ENCODE results near the gene CCDC60.

Gene CCDC60

DNA sequence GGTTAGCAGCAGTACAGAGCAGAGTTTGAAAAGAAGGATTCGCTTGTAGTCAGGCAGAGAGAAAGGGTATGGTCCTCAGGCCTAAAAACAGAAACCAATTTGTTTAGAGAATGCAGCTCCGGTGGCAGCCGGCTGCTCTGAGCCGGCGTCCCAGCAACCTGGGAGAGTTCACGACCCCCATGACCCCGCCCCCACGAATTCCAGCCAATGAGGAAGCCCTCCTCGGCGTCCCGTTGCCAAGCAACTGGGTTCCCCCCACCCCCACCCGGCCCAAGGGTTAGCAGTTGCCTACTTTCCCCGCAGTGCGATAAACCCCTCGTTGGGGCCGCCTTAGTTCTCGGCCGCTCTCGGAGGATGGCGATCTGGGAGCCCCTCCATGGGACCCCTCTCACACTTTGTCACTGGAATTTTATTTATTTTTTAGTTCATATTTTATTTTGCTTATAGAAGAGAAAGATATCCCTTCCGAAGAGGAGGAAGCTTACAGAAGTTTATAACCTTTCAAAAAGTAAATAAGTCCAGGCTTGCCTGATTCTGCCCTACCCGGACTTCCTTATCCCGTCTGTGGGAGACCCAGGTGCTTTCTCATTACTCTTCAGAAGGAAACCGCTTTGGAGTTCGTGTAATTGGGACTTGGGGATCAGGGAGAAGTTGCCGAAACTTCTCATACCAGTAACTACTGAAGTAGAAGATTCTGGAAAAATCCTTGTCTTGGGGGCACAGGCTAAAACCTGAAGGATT is at the start of gene CCDC60:
TSS of gene CCDC60 (plus strand) at position 300 of the 741 bp plus-strand sequence. CDS start 448 bp downstream, outside the sequence.
- Histone ChIP-seq H3K27ac (ENCODE audit: low read depth in 2 of 2, low read length in 2 of 2) (no peak within 1 kb of the TSS), H3K4me1 (ENCODE audit: control insufficient read depth in 2 of 2, insufficient read depth in 2 of 2, low read length in 2 of 2) (no peaks in the 10 kb centered on the region), H3K36me3 (ENCODE audit: control insufficient read depth in 2 of 2, insufficient read depth in 2 of 2, low read length in 2 of 2) (no peaks in the 10 kb centered on the region), H3K4me3 (ENCODE audit: low read length in 2 of 2) (peak within 1 kb of the TSS; percentile 48 to 49), H3K9ac (ENCODE audit: low read depth in 1 of 2, low read length in 2 of 2) (peak within 1 kb of the TSS in 1 of 2 donors; percentile 48), H3K27me3 (ENCODE audit: control insufficient read depth in 2 of 2, insufficient read depth in 2 of 2, low read length in 2 of 2) (peaks cover 0 to 5% of the 10 kb centered on the region in 2 donors), H3K9me3 (ENCODE audit: control insufficient read depth in 2 of 2, low read length in 2 of 2) (no peaks in the 10 kb centered on the region)

- no peaks in the 10 kb centered on the region for H3K36me3 ChIP-seq (ENCODE audit: control insufficient read depth in 2 of 2, insufficient read depth in 2 of 2, low read length in 2 of 2)
Observed at GRCh38 chr12:119288576-119288975, 46.0 kb upstream of the CCDC60 start.

GRCh38 chr12:119292893-119293630 is 41.5 kb upstream of the CCDC60 start:
- no peak overlapping the region for H3K9ac ChIP-seq (ENCODE audit: low read depth in 1 of 2, low read length in 2 of 2)
- no peak overlapping the region for H3K27ac ChIP-seq (ENCODE audit: low read depth in 2 of 2, low read length in 2 of 2)
- H3K27me3 ChIP-seq (ENCODE audit: control insufficient read depth in 2 of 2, insufficient read depth in 2 of 2, low read length in 2 of 2) = no peaks in the 10 kb centered on the region
- no peaks in the 10 kb centered on the region for H3K9me3 ChIP-seq (ENCODE audit: control insufficient read depth in 2 of 2, low read length in 2 of 2)
- no peaks in the 10 kb centered on the region for H3K4me1 ChIP-seq (ENCODE audit: control insufficient read depth in 2 of 2, insufficient read depth in 2 of 2, low read length in 2 of 2)
- no peaks in the 10 kb centered on the region for H3K36me3 ChIP-seq (ENCODE audit: control insufficient read depth in 2 of 2, insufficient read depth in 2 of 2, low read length in 2 of 2)
- no peak overlapping the region for H3K4me3 ChIP-seq (ENCODE audit: low read length in 2 of 2)

More at GRCh38 chr12:119288576-119288975, 46.0 kb upstream of the CCDC60 start:
- H3K9ac ChIP-seq (ENCODE audit: low read depth in 1 of 2, low read length in 2 of 2) = no peak overlapping the region
- no peaks in the 10 kb centered on the region for H3K4me1 ChIP-seq (ENCODE audit: control insufficient read depth in 2 of 2, insufficient read depth in 2 of 2, low read length in 2 of 2)
- H3K27me3 ChIP-seq (ENCODE audit: control insufficient read depth in 2 of 2, insufficient read depth in 2 of 2, low read length in 2 of 2) = no peaks in the 10 kb centered on the region
- no peak overlapping the region for H3K27ac ChIP-seq (ENCODE audit: low read depth in 2 of 2, low read length in 2 of 2)
- no peak overlapping the region for H3K4me3 ChIP-seq (ENCODE audit: low read length in 2 of 2)
- H3K9me3 ChIP-seq (ENCODE audit: control insufficient read depth in 2 of 2, low read length in 2 of 2) = no peaks in the 10 kb centered on the region

- Histone ChIP-seq H3K4me3 (ENCODE audit: low read length in 2 of 2) (no peak overlapping the region), H3K27ac (ENCODE audit: low read depth in 2 of 2, low read length in 2 of 2) (no peak overlapping the region), H3K4me1 (ENCODE audit: control insufficient read depth in 2 of 2, insufficient read depth in 2 of 2, low read length in 2 of 2) (no peaks in the 10 kb centered on the region), H3K27me3 (ENCODE audit: control insufficient read depth in 2 of 2, insufficient read depth in 2 of 2, low read length in 2 of 2) (no peaks in the 10 kb centered on the region), H3K36me3 (ENCODE audit: control insufficient read depth in 2 of 2, insufficient read depth in 2 of 2, low read length in 2 of 2) (no peaks in the 10 kb centered on the region), H3K9me3 (ENCODE audit: control insufficient read depth in 2 of 2, low read length in 2 of 2) (no peaks in the 10 kb centered on the region), H3K9ac (ENCODE audit: low read depth in 1 of 2, low read length in 2 of 2) (no peak overlapping the region)
Observed at GRCh38 chr12:119294211-119294610, 40.3 kb upstream of the CCDC60 start.

DNA sequence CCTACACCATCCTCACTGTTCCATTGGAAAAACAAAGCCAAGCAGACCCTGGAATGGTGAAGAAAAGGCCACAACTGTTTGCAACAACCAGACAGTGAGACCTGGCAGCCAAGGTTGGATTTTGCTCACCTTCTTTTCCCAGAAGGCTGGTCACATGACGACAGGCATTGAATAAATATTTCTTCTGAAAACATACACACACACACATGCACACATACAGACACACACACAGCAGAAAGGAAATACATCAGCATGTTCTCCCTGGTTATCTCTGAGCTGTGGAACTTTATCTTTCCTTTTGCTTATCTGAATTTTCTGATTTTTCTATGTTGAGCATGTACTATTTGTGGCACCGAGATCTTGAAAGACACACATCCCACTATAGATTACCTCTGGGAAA is 38.0 kb upstream of the CCDC60 start:
- Histone ChIP-seq H3K36me3 (ENCODE audit: control insufficient read depth in 2 of 2, insufficient read depth in 2 of 2, low read length in 2 of 2) (no peaks in the 10 kb centered on the region), H3K9me3 (ENCODE audit: control insufficient read depth in 2 of 2, low read length in 2 of 2) (no peaks in the 10 kb centered on the region), H3K9ac (ENCODE audit: low read depth in 1 of 2, low read length in 2 of 2) (no peak overlapping the region), H3K27me3 (ENCODE audit: control insufficient read depth in 2 of 2, insufficient read depth in 2 of 2, low read length in 2 of 2) (no peaks in the 10 kb centered on the region), H3K4me1 (ENCODE audit: control insufficient read depth in 2 of 2, insufficient read depth in 2 of 2, low read length in 2 of 2) (no peaks in the 10 kb centered on the region), H3K4me3 (ENCODE audit: low read length in 2 of 2) (no peak overlapping the region), H3K27ac (ENCODE audit: low read depth in 2 of 2, low read length in 2 of 2) (no peak overlapping the region)

DNA sequence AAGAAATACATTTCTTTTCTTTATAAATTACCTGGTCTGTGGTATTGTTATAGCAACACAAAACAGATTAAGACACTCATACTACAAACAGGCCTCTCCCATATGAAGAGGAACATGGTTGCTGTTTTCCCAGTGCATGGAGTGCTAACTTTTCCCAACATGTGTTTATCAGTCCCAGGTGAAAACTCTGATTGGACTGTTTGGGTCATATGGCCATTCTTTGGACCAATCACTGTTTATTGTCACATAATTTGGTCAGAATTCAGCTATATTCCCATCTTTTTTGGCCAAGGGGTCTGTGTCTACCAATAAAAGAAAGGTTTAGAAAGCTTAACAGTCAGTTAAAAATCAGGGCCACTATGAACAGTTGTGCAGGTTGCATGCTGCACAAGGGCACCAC is 35.4 kb upstream of the CCDC60 start:
- Histone ChIP-seq H3K27me3 (ENCODE audit: control insufficient read depth in 2 of 2, insufficient read depth in 2 of 2, low read length in 2 of 2) (no peaks in the 10 kb centered on the region), H3K36me3 (ENCODE audit: control insufficient read depth in 2 of 2, insufficient read depth in 2 of 2, low read length in 2 of 2) (no peaks in the 10 kb centered on the region), H3K4me1 (ENCODE audit: control insufficient read depth in 2 of 2, insufficient read depth in 2 of 2, low read length in 2 of 2) (no peaks in the 10 kb centered on the region), H3K27ac (ENCODE audit: low read depth in 2 of 2, low read length in 2 of 2) (no peak overlapping the region), H3K9ac (ENCODE audit: low read depth in 1 of 2, low read length in 2 of 2) (no peak overlapping the region), H3K9me3 (ENCODE audit: control insufficient read depth in 2 of 2, low read length in 2 of 2) (no peaks in the 10 kb centered on the region), H3K4me3 (ENCODE audit: low read length in 2 of 2) (no peak overlapping the region)

DNA sequence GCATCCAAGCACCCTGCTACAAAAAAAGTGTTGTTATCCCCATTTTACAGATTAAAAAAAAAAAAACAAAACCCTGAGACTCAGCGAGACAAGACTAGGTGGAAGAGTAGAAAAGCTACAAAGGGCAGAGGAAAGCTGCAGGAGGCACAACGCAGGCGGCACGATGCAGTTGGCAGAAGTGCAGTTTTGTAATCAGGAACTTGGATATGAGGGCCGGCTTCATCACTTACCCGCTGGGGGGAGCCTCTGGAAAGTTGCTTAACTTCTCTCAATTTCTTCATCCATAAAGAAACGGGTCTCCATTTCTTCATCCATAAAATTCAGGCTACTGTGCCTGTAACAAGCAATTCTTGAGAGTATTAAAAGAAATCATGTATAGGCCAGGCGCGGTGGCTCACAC is 33.1 kb upstream of the CCDC60 start:
- H3K36me3 ChIP-seq (ENCODE audit: control insufficient read depth in 2 of 2, insufficient read depth in 2 of 2, low read length in 2 of 2) = no peaks in the 10 kb centered on the region
- H3K27me3 ChIP-seq (ENCODE audit: control insufficient read depth in 2 of 2, insufficient read depth in 2 of 2, low read length in 2 of 2) = no peaks in the 10 kb centered on the region
- H3K4me1 ChIP-seq (ENCODE audit: control insufficient read depth in 2 of 2, insufficient read depth in 2 of 2, low read length in 2 of 2) = no peaks in the 10 kb centered on the region
- no peaks in the 10 kb centered on the region for H3K9me3 ChIP-seq (ENCODE audit: control insufficient read depth in 2 of 2, low read length in 2 of 2)
- H3K4me3 ChIP-seq (ENCODE audit: low read length in 2 of 2) = no peak overlapping the region
- H3K9ac ChIP-seq (ENCODE audit: low read depth in 1 of 2, low read length in 2 of 2) = no peak overlapping the region
- no peak overlapping the region for H3K27ac ChIP-seq (ENCODE audit: low read depth in 2 of 2, low read length in 2 of 2)

GRCh38 chr12:119302451-119303080 is 32.0 kb upstream of the CCDC60 start:
- Histone ChIP-seq H3K9me3 (ENCODE audit: control insufficient read depth in 2 of 2, low read length in 2 of 2) (no peaks in the 10 kb centered on the region), H3K27me3 (ENCODE audit: control insufficient read depth in 2 of 2, insufficient read depth in 2 of 2, low read length in 2 of 2) (no peaks in the 10 kb centered on the region), H3K4me1 (ENCODE audit: control insufficient read depth in 2 of 2, insufficient read depth in 2 of 2, low read length in 2 of 2) (no peaks in the 10 kb centered on the region), H3K27ac (ENCODE audit: low read depth in 2 of 2, low read length in 2 of 2) (no peak overlapping the region), H3K36me3 (ENCODE audit: control insufficient read depth in 2 of 2, insufficient read depth in 2 of 2, low read length in 2 of 2) (no peaks in the 10 kb centered on the region), H3K4me3 (ENCODE audit: low read length in 2 of 2) (no peak overlapping the region), H3K9ac (ENCODE audit: low read depth in 1 of 2, low read length in 2 of 2) (no peak overlapping the region)

DNA sequence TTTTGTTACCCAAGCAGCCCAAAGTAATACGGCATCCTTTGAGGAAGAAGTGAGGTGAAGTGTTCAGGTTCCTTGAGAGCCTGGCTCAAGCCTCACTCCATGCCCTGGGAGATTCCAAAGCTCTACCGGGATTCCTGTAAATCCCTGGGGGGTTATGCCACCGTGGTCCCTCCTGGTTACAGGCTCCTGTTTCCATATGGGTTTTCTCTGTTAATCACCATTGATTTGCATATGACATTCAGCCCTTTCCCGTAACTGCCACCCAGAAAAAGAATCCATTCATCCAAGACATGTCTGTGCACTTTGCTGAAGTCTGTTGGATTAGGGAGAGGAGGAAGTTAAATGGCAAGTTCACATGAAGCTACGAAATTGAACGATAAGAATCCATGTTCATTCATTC is 27.9 kb upstream of the CCDC60 start:
- Histone ChIP-seq H3K36me3 (ENCODE audit: control insufficient read depth in 2 of 2, insufficient read depth in 2 of 2, low read length in 2 of 2) (no peaks in the 10 kb centered on the region), H3K4me1 (ENCODE audit: control insufficient read depth in 2 of 2, insufficient read depth in 2 of 2, low read length in 2 of 2) (no peaks in the 10 kb centered on the region), H3K9me3 (ENCODE audit: control insufficient read depth in 2 of 2, low read length in 2 of 2) (no peaks in the 10 kb centered on the region), H3K4me3 (ENCODE audit: low read length in 2 of 2) (no peak overlapping the region), H3K9ac (ENCODE audit: low read depth in 1 of 2, low read length in 2 of 2) (no peak overlapping the region), H3K27me3 (ENCODE audit: control insufficient read depth in 2 of 2, insufficient read depth in 2 of 2, low read length in 2 of 2) (no peaks in the 10 kb centered on the region), H3K27ac (ENCODE audit: low read depth in 2 of 2, low read length in 2 of 2) (no peak overlapping the region)

- Histone ChIP-seq H3K9me3 (ENCODE audit: control insufficient read depth in 2 of 2, low read length in 2 of 2) (no peaks in the 10 kb centered on the region), H3K27me3 (ENCODE audit: control insufficient read depth in 2 of 2, insufficient read depth in 2 of 2, low read length in 2 of 2) (no peaks in the 10 kb centered on the region), H3K4me3 (ENCODE audit: low read length in 2 of 2) (no peak overlapping the region), H3K36me3 (ENCODE audit: control insufficient read depth in 2 of 2, insufficient read depth in 2 of 2, low read length in 2 of 2) (no peaks in the 10 kb centered on the region), H3K27ac (ENCODE audit: low read depth in 2 of 2, low read length in 2 of 2) (no peak overlapping the region), H3K9ac (ENCODE audit: low read depth in 1 of 2, low read length in 2 of 2) (no peak overlapping the region), H3K4me1 (ENCODE audit: control insufficient read depth in 2 of 2, insufficient read depth in 2 of 2, low read length in 2 of 2) (no peaks in the 10 kb centered on the region)
Observed at GRCh38 chr12:119307747-119308146, 26.8 kb upstream of the CCDC60 start.

Measured in mucosa of rectum (tissue), 2 donors.